ENCODE data around the gene CFAP69.

DNA sequence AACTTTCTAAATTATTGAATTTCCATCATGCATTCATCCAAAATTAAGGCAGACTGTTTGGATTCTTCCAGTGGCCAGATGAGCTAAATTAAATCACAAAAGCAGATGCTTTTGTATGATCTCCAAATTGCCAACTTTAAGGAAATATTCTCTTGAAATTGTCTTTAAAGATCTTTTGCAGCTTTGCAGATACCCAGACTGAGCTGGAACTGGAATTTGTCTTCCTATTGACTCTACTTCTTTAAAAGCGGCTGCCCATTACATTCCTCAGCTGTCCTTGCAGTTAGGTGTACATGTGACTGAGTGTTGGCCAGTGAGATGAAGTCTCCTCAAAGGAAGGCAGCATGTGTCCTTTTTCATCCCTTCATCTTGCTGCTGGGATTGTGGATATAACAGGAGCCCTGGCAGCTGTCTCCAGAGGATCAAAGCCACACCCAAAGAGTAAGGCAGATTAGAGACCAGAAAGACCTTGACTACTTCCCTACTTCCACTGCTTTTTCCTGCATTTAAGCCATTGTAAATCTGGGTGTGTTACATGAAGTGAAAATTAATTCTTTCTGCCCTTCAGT, 8.2 kb upstream of the CFAP69 start:
- TF ChIP-seq, protein P1, sequence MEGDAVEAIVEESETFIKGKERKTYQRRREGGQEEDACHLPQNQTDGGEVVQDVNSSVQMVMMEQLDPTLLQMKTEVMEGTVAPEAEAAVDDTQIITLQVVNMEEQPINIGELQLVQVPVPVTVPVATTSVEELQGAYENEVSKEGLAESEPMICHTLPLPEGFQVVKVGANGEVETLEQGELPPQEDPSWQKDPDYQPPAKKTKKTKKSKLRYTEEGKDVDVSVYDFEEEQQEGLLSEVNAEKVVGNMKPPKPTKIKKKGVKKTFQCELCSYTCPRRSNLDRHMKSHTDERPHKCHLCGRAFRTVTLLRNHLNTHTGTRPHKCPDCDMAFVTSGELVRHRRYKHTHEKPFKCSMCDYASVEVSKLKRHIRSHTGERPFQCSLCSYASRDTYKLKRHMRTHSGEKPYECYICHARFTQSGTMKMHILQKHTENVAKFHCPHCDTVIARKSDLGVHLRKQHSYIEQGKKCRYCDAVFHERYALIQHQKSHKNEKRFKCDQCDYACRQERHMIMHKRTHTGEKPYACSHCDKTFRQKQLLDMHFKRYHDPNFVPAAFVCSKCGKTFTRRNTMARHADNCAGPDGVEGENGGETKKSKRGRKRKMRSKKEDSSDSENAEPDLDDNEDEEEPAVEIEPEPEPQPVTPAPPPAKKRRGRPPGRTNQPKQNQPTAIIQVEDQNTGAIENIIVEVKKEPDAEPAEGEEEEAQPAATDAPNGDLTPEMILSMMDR (IDR thresholded peaks at IDR 0.05 in 2 of 3, conservative IDR thresholded peaks at IDR 0.05 in 1 of 3; ENCODE audit: borderline replicate concordance in 1 of 3, insufficient read depth in 1 of 3, low read depth in 2 of 3, low read length in 2 of 3): no peak
- TF ChIP-seq EZH2 (IDR thresholded peaks at IDR 0.05) (no peak), JUND (IDR thresholded peaks at IDR 0.05) (no peak), CBX3 (IDR thresholded peaks at IDR 0.05; ENCODE audit: low read depth) (no peak), FOSL1 (IDR thresholded peaks at IDR 0.05; ENCODE audit: low read depth) (no peak)
- TF ChIP-seq, protein P2, sequence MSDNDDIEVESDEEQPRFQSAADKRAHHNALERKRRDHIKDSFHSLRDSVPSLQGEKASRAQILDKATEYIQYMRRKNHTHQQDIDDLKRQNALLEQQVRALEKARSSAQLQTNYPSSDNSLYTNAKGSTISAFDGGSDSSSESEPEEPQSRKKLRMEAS (IDR thresholded peaks at IDR 0.05): no peak
- TF ChIP-seq, protein P3, sequence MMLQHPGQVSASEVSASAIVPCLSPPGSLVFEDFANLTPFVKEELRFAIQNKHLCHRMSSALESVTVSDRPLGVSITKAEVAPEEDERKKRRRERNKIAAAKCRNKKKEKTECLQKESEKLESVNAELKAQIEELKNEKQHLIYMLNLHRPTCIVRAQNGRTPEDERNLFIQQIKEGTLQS (IDR thresholded peaks at IDR 0.05): no peak
